Omental fat pad (tissue), 4 donors: ENCODE results near the gene AKAP12. TPM values are rescaled to one million over a fixed set of nuclear protein-coding genes. Genes with fewer than 3 reads are reported as not detected.
A peak's percentile ranks its signal among the peaks of the same experiment; 100 is the strongest.

ENCODE experiments used
- ATAC-seq: fragments of 150-250 bp; one replicate; pipeline ENCODE4 v1.9.1; 2016; ENCODE audit warnings: mild to moderate bottlenecking, moderate library complexity; ENCODE audit not compliant: low FRiP score
- DNase-seq: peaks from one replicate; pipeline ENCODE4 v3.0.0-alpha.2; 2019; ENCODE audit warnings: low spot score
- CTCF ChIP-seq, 3 donors: fragments of 450-650 bp; IDR thresholded peaks; one replicate each; pipeline ENCODE4 v1.5.1; 2016 to 2017; ENCODE audit warnings: antibody characterized with exemption in 3 of 3, mild to moderate bottlenecking in 3 of 3, moderate library complexity in 2 of 3
- total RNA-seq, 4 donors: library from RNA; depleted of rRNA; stranded (reverse); fragments of >200 nt; gene quantifications; one replicate each; pipeline ENCODE4 v1.1.0, GENCODE V29; 2016

AKAP12 gene
- 100 to 1,000 TPM; 151 to 488 (median 216) TPM for total RNA-seq

DNA sequence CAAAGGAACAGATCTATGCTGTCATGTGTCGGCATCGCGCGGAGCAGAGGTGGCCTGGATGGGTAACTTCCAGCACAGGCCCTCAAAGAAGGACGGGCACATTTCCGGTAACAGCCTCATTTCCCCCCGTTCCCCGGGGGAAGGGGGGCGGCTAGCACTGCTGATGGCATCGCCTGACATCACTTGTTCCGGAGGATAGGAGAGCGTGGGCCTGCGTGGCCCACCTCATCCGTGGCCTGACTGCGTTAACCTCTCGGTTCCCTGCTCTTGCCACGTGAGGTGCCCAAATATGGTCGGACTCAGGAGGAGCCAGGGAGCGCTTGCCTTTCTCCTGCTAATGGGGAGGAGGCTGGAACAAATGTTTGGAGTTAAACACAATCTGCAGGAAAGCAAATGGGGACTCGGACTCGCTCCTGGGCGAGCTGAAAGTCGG lies at the start of gene AKAP12:
Gene AKAP12, plus strand, starts transcription at position 365 of the 433 bp plus-strand sequence. CDS start 596 bp downstream, outside the sequence.
- TF ChIP-seq CTCF (IDR thresholded peaks at IDR 0.05), result no peak
- peak; percentile 34 for ATAC-seq
- no peak for DNase-seq

DNA sequence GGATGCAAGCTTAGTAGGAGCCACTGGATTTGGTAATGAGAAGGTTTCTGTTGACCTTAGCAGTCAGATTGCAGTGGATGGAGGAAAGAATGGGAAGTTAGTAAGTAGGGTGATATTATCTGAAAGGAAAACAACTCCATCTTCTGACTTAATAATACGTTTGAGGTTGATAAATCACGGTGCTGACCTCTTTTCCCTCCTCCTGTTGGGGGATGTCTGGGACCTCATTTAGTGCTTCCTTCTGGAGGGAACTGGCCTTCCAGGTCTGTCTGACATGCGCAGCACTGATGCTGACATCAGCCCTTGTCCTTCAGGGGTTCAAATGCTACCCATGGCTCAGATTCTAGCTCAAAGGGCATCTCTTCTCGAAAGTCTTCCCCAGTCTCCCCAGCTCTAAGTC lies 48.2 kb upstream of the AKAP12 start:
- no peak for ATAC-seq
- no peak for DNase-seq
- no peak for TF ChIP-seq CTCF (IDR thresholded peaks at IDR 0.05)

DNA sequence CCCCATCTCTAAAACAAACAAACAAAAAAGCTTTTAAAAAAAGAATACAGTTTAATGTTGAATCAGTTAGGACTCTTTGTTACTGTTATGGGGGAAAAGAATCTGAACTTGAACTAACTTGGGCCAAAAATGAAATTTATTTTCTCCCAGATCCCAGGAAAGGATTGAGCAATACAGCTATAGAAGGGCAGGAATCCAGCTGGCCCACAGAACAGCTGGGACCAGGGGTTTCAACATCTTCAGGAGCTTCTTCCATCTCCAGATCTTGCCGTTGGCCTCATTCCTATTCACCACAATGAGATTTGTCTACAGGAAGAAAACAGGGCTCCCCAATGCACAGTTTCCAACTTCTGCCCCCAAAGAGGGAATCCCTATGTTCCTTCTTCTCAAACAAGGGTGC lies 43.2 kb upstream of the AKAP12 start:
- peak; percentile 79 for ATAC-seq
- TF ChIP-seq CTCF (IDR thresholded peaks at IDR 0.05), result no peak
- no peak for DNase-seq

DNA sequence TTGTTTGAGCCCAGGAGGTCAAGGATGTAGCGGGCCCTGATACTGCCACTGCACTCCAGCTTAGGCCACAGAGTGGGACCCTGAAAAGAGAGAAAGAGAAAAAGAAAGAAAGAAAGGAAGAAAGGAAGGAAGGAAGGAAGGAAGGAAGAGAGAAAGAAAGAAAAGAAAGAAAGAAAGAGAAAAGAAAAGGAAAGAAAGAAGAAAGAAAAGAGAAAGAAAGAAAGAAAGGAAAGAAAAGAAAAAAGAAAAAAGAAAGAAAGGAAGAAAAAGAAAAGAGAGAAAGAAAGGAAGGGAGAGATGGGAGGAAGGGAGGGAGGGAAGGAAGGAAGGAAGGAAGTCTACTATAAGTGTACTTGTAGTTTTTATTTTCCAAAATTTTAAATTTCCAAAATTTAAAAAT lies 42.2 kb upstream of the AKAP12 start:
- DNase-seq (no peak), ATAC-seq (no peak)
- no peak for TF ChIP-seq CTCF (IDR thresholded peaks at IDR 0.05)

DNA sequence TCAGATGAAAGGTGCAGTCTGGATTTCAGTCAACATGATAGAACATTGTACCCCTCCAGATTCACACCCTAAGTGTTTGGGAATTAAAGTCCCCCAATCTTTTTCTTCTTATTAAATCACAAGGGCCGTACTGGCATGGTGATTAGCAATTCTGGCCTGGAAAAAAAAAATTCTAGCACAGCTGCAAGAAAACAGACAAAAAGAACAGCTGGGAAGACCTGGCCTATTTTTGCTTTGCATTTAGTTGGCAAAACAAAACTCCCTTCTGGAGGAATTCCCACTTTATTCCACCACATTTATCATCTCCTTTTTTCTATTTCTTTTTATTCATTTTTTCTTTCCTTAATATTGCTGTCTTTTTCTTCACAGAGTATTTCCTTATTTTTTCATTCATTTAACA lies 39.8 kb upstream of the AKAP12 start:
- no peak for ATAC-seq
- TF ChIP-seq CTCF (IDR thresholded peaks at IDR 0.05), result no peak
- DNase-seq, result no peak

DNA sequence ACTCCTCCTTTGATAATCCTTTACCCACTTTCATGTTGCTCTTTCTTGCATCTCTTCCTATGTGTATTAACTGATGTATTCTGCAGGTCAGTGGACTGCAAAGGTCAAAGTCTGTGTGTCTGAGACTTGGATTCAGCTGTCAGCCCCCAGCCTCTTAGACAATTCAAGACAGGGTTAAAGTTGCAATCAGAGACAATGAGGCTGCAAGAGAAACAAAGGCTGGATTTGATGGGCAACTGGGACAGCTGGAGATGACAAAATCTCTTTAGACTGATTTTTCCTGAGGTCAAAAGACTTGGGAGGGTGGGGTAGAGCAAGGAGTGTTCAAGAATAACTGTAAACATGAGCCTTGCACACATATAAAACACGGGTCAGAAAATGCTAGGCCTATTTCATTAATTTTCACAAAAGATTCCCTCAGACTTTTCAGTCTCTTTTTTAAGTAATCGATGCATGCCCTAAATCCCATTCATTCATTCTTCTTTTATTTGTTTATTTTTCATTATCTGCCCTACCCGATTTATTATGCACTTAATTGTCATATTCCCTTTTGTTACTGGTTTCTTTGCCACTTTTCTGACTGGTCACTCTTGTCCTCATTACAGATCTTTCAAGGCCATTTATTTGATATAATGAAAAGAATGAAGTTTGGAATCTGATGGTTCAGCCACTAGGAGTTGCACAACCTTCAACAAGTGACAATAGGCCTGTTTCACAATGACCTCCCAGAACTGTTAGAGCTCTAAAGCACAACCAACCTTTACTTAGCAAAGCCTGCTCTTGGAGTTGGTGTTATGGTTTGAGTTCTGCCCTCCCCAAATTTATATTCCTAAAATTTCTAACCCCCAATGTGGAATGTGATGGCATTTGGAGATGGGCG lies 33.8 kb upstream of the AKAP12 start:
- no peak for ATAC-seq
- no peak for DNase-seq

More for the DNA sequence above, 33.8 kb upstream of the AKAP12 start:
- TF ChIP-seq CTCF (IDR thresholded peaks at IDR 0.05), result no peak
